HG03060 (cell line): ENCODE data around the gene PDLIM7.

ENCODE experiments used
- ATAC-seq: cut with Tn5 transposase; IDR thresholded peaks from one replicate; pipeline ENCODE4 v1.9.1; 2021; ENCODE audit warnings: low read depth, moderate number of reproducible peaks; ENCODE audit not compliant: unreplicated experiment

PDLIM7 gene

GRCh38 chr5:177476531-177477233 lies 20.7 kb downstream of the PDLIM7 start:
- no peak for ATAC-seq

DNA sequence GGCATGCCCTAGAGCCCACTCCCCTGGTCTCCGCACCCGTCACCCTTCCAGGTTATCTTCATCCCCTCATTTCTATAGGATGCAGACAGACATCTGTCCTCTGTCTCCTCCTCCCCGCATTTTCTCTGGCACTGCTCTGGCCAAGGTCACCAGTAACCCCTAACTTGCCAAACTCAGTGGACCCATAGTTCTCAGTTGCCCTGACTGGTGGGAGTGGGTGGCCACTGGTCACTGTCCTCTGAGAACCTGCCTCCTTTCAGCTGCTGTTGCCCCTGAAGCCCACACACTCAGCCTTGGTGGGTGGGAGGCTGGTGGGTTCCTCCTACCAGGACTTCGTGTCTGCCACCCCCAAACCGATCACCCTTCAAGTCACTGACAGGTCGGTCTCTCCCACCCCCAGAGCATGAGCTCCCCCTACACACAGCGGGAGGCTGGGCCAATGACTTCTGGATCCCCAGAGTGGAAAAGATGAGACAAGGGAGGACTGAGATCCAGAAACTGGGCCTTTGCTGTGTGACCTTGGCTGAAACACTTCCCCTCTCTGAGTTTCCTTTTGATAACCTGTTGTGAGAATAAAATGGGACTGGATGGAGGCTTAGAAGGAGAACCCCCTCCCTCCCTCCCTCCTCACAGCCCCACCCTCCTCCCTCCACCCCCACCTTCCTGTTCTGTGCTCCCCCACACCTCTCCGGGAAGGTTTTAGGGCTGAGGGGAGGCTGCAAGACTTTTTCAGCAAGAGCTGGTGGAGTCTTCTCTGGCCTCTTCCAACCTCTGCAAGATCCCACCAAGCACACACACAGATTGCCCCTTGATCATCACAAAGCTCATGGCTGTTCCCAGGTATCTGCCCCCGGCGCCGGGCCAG lies 21.6 kb downstream of the PDLIM7 start:
- no peak for ATAC-seq

- ATAC-seq, result no peak
Observed at GRCh38 chr5:177474846-177475562, 22.4 kb downstream of the PDLIM7 start.

- ATAC-seq, result no peak
Observed at GRCh38 chr5:177474002-177474476, 23.4 kb downstream of the PDLIM7 start.

DNA sequence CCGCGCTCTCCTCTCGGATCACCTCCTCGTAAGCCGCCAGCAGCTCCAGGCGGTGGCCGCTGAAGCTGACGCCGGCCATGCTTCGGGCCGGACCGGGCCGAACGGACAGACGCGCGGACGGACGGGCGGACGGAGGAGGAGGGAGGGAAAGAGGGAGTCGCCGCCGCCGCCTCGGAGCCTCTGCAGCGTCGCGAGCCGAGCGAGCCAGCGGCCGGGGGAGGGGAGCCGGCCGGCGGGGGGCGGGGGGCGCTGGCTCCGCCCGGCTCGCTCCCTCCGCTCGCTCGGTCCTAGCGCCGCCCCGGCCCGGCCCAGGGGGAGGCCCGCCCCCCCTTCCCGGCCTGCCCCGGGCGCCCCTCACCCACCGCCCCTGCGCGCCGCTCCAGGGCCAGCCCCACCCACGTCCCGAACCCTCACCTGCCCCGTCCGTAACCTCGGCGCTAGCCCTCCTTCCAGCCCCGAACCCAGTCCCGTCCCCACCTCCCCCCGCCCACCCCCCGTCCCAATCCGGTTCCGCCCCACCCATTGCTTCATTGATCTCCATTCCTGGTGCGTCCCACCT lies 23.9 kb downstream of the PDLIM7 start, which contains the start of gene DBN1:
Gene DBN1 (minus strand): TSS at position 192 of the 559 bp plus-strand sequence. CDS start 113 bp downstream, at position 79.
- no peak for ATAC-seq

- ATAC-seq, result no peak
Observed at GRCh38 chr5:177472460-177473442, 24.7 kb downstream of the PDLIM7 start.

DNA sequence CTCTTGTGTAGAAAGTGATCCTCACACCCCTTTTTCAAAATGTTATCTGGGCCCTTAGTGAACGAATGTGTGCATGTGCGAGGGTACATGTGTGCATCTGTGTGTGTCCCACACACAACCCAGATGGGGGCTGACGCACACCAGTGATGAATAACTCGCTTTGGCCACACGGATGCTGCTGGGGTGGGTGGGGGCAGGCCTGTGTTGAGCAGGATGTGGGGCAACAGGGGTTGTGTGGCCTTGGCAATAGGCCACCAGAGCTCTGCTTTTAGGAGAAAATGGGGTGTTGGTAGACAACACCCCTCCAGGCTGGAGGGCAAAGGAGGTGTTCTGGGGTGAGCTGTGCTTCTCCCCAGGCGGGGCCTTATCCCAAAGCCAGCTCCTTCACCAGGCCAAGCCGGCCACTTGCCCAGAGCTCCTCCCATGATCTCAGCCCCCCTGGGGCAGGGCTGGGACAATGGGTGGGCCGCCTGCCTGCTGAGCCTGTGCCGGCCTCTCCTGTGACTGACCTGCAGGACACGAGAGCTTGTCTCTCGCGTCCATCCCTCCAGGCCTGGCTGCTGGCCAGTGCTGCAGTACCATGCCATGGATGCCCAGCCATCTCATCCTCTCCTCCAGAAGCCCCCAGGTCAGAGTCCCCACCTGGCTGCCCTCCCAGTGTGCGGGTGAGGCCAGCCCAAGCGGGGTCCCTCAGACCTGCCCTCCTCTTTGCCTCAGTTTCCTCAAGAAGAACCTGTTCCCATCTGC lies 25.6 kb downstream of the PDLIM7 start:
- no peak for ATAC-seq

DNA sequence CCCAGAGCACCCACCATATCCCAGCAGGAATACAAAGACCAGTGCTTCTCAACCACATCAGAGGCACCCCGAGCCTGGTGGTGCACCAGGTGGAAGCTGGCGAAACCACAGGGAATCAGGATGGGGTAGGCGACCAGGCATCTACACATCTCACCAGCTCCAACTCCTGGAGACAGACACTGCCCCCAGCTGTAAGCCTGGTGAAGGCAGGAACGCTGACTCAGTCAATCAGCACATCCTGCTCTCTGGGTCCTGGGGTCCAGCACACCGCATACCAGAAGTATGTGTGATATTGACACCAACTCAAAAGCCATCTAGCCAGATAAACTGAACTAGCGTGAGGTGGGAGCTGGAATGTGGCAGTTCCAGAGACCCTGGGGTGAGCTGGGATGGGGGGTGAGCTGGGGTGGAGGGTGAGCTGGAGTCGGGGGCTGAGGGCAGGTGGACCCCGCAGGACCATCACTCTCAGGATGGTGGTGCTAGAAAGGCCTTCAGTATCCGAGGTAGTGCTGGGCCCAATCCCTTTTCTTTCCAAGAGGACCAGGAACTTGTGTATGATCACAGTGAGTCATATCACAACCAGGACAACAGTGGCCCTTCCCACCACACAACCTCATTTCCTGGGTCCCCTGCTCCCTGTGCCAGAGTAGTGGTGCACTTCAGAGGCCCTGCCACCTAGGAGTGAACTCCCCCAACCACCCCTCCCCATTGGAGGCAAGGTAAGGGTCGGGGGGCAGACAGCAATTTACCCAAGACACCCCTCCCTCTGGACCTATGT lies 26.5 kb downstream of the PDLIM7 start:
- no peak for ATAC-seq

DNA sequence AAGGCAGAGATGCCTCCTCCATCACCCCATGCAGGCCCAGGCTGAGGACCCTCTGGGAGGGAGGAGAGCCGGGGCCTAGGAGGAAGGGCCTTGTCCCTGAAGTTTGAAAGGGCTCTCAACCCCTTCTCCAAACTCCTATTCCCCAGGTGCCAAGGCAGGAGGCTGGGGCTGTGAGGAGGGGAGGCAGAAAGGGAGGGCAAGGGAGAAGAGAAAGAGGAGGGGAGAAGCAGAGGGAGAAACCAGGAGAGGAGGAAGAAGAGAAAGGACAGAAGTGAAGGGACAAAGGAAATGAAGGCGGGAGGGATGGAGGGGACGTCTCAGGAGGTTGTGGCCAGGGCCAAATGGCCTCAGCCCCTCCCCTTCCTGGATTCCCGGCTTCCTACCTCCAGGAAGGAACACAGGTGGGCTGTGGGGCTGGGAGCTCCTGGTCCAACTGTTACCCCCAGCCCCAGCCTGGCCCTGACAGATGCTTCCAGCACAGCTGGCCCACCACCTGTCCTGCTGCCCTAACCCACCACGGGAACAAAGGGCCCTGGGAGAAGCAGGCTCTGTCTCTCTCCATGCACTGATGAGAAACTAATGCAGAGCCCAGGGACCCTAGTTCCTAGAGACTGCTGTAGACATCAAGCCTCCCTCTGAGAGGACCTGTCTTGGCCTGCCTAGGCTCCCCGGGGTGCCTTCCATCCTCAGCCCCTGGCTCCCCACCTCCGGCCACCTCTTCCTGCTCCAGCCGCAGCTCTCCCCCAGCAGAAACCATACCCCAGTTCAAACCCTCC lies 27.5 kb downstream of the PDLIM7 start:
- no peak for ATAC-seq

- no peak for ATAC-seq
Observed at GRCh38 chr5:177468685-177469628, 28.4 kb downstream of the PDLIM7 start.

DNA sequence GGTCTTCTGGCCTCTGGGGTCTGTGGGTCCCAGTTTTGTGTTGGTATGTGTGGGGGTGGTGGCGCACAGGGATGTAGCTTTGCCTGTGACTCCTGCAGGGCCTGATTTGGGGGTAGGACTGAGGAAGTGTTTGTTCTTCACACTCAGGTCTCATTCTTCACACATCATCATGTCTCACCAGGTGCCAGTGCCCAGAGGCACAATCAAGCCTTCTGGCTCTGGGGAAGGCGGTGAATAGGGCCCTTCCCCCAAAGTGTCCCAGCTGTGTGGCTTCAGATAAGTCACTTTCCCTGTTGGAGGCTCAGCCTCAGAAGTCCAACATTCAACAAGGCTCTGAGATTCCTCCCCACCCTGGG lies 29.1 kb downstream of the PDLIM7 start:
- no peak for ATAC-seq

DNA sequence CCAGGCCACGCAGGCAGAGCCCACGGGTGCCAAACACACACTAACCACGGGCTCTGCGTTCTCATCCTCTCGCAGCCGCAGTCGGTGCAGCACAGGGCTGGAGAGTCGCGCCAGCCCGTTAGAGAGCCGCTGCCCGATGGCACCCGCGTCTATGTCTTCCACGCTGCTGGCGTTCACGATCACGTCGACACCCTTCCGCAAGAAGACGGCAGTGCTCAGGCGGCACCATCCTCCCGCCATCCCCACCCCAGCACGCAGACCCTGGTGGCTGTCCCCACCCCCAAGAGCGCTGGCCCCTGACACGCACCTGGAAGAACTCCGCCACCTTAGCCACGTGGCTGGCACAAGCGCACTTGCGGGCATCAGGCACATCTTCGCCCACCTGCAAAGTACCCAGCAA lies 30.0 kb downstream of the PDLIM7 start:
- ATAC-seq, result no peak

DNA sequence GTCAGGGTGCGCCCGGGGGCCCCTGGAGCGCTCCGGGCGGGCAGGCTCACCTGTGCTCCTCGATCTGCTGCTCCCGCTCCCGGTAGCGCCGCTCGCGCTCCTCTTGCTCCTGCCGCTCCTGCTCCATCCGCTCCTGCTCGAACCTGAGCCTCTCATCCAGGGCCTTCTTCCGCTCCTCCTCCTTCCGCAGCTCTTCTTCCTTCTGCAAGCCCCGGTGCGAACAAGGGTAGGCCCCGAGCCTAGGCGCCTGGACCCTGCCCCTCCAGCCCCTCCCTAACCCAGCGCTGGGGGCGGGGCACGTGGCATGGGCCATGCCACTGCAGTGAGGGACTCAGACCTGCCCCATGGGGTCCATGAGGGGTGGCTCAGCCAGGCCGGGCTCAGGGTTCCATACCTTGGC lies 30.5 kb downstream of the PDLIM7 start:
- no peak for ATAC-seq

GRCh38 chr5:177465044-177465443 lies 32.4 kb downstream of the PDLIM7 start:
- no peak for ATAC-seq

GRCh38 chr5:177462021-177462670 lies 35.3 kb downstream of the PDLIM7 start:
- ATAC-seq, result no peak
